Stimulated activated naive B cell treated with anti-CD40 and anti-IgM and Interleukin-4, amounts not matched to agents 10 μg/mL and 1 μg/mL and 100 μg/mL, for 72 hours (primary cell): ENCODE data around the gene IGFBP6.
A peak's percentile ranks its signal among the peaks of the same experiment; 100 is the strongest.

Experiments used
- ATAC-seq, 2 donors: fragments of 150-1000 bp; cut with Tn5 transposase; replicated peaks; 2 replicates each; pipeline ENCODE4 v1.10.0; 2021; ENCODE audit warnings: moderate library complexity in 1 of 2
- DNase-seq: peaks from one replicate; pipeline ENCODE4 v3.0.0; 2021
- H3K27ac Mint-ChIP-seq: one replicate; pipeline ENCODE4 v1.8.0; 2022; ENCODE audit warnings: mild to moderate bottlenecking, mixed read lengths
- H3K27me3 Mint-ChIP-seq, 2 donors: one replicate each; pipeline ENCODE4 v1.8.0; 2022; ENCODE audit warnings: mixed read lengths in 2 of 2
- H3K36me3 Mint-ChIP-seq, 2 donors: one replicate each; pipeline ENCODE4 v1.8.0; 2022; ENCODE audit warnings: mixed read lengths in 2 of 2, mild to moderate bottlenecking in 1 of 2
- H3K4me1 Mint-ChIP-seq, 2 donors: one replicate each; pipeline ENCODE4 v1.8.0; 2022; ENCODE audit warnings: mixed read lengths in 2 of 2, mild to moderate bottlenecking in 1 of 2
- H3K4me3 Mint-ChIP-seq, 2 donors: one replicate each; pipeline ENCODE4 v1.8.0; 2022; ENCODE audit warnings: mild to moderate bottlenecking in 2 of 2, mixed read lengths in 2 of 2, moderate library complexity in 1 of 2
- H3K9me3 Mint-ChIP-seq, 2 donors: one replicate each; pipeline ENCODE4 v1.8.0; 2022; ENCODE audit warnings: mixed read lengths in 2 of 2, mild to moderate bottlenecking in 1 of 2

IGFBP6 gene

DNA sequence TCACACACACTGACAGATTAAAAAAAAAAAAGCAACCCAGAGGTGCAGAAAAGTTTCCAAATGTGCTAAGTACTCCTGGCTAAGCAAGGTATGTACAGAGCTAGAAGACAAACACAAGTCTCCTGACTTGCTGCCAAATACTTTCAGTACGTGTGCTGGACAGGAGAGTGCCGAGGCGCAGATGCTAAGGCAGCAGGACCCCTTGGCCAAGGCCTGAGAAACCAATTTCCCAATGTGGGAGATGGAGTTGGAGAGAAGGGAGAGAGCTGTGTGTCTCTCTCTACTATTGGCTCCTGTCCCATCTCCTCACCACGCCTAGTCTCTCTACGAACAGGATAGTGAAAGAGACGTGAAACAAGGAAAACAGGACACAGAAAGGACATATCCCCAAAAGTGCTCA lies 23.6 kb upstream of the IGFBP6 start:
- no peak for ATAC-seq
- Mint-ChIP-seq H3K27me3 (no peaks in the 10 kb centered on the region), H3K27ac (peak overlapping the region; percentile 25), H3K4me1 (peaks cover 40 to 53% of the 10 kb centered on the region in 2 donors), H3K4me3 (no peak overlapping the region), H3K36me3 (peaks cover 37 to 72% of the 10 kb centered on the region in 2 donors), H3K9me3 (no peaks in the 10 kb centered on the region)
- DNase-seq: no peak

- no peak for ATAC-seq
- peaks cover 37 to 69% of the 10 kb centered on the region in 2 donors for H3K36me3 Mint-ChIP-seq
These were observed 23.0 kb upstream of the IGFBP6 start for GRCh38 chr12:53074283-53074998.

GRCh38 chr12:53074999-53075370 lies 22.5 kb upstream of the IGFBP6 start:
- no peak overlapping the region for H3K4me3 Mint-ChIP-seq
- DNase-seq (no peak), ATAC-seq (no peak)
- H3K27ac Mint-ChIP-seq: peak overlapping the region; percentile 84
- no peaks in the 10 kb centered on the region for H3K27me3 Mint-ChIP-seq
- H3K9me3 Mint-ChIP-seq: no peaks in the 10 kb centered on the region
- peaks cover 42 to 58% of the 10 kb centered on the region in 2 donors for H3K4me1 Mint-ChIP-seq
- peaks cover 37 to 67% of the 10 kb centered on the region in 2 donors for H3K36me3 Mint-ChIP-seq

More at GRCh38 chr12:53074283-53074998, 23.0 kb upstream of the IGFBP6 start:
- DNase-seq: no peak
- Mint-ChIP-seq H3K27ac (peak overlapping the region; percentile 75), H3K4me3 (no peak overlapping the region), H3K4me1 (peaks cover 39 to 53% of the 10 kb centered on the region in 2 donors), H3K9me3 (no peaks in the 10 kb centered on the region), H3K27me3 (no peaks in the 10 kb centered on the region)

- Mint-ChIP-seq H3K27me3 (no peaks in the 10 kb centered on the region), H3K27ac (no peak overlapping the region), H3K4me1 (peaks cover 39 to 68% of the 10 kb centered on the region in 2 donors), H3K9me3 (no peaks in the 10 kb centered on the region), H3K36me3 (peaks cover 37 to 53% of the 10 kb centered on the region in 2 donors), H3K4me3 (no peak overlapping the region)
- ATAC-seq (no peak), DNase-seq (no peak)
These were observed 21.0 kb upstream of the IGFBP6 start for GRCh38 chr12:53076461-53076860.

- peaks cover 32 to 47% of the 10 kb centered on the region in 2 donors for H3K36me3 Mint-ChIP-seq
- no peaks in the 10 kb centered on the region for H3K9me3 Mint-ChIP-seq
- H3K4me3 Mint-ChIP-seq: peak overlapping the region; percentile 41 to 94
- no peaks in the 10 kb centered on the region for H3K27me3 Mint-ChIP-seq
- H3K4me1 Mint-ChIP-seq: peaks cover 36 to 64% of the 10 kb centered on the region in 2 donors
- H3K27ac Mint-ChIP-seq: no peak overlapping the region
- DNase-seq (no peak), ATAC-seq (no peak)
These were observed 20.4 kb upstream of the IGFBP6 start for GRCh38 chr12:53077030-53077429.

- Mint-ChIP-seq H3K27me3 (no peaks in the 10 kb centered on the region), H3K27ac (peak overlapping the region; percentile 94), H3K4me1 (peaks cover 27 to 49% of the 10 kb centered on the region in 2 donors), H3K4me3 (peak overlapping the region; percentile 94 to 96), H3K36me3 (peaks cover 23 to 33% of the 10 kb centered on the region in 2 donors), H3K9me3 (no peaks in the 10 kb centered on the region)
- no peak for DNase-seq
- ATAC-seq: peak; percentile 45 to 46
These were observed 18.8 kb upstream of the IGFBP6 start for GRCh38 chr12:53078425-53079225.

DNA sequence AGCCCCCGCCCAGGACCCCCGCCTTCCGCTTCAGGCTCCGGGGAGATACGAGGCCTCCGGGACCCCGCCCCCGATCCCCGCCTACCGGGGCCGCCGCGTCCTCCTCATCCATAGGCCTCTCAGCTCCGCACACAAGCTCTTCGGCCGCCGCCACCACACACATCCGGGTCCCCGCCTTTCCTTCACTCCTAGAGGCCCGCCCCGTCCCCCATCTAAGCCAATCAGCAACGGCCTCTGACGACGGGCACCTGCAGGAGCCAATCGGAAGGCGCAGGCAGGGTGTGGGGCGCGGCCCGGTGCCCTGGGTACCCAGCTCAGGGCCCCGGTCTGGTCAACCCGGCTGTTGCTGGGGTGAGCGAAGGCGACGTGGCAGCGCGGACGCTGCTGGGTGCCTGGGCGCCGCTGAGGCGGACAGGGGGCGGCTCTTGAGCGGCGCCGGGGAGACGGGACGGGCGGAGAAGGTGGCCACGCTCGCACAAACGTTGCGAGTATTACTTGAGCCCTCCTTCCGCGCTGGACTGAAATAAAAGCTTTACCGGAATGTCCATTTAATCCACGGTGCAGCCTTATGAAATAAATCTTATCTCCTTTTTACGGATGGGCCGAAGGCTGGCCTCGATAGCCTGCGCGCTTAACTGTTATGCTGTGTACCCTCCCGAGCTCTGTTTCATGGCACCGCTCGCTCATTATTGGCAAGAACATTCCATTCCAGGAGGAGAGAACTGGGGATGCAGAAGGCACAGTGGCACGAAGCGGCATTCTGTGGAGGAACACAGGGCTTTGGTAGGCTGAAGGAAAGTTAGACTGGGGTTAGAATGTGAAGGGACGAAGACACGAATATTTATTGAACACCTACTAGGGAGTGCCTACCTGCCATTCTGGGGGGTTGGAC lies 18.0 kb upstream of the IGFBP6 start, which contains the start of gene SPRYD3:
Gene SPRYD3 (minus strand): TSS at position 165 of the 892 bp plus-strand sequence. CDS start 57 bp downstream, at position 108.
- DNase-seq (peak; percentile 97), ATAC-seq (peak; percentile 99)
- Mint-ChIP-seq H3K36me3 (peaks cover 15 to 25% of the 10 kb centered on the region in 2 donors), H3K27me3 (no peaks in the 10 kb centered on the region), H3K27ac (peak within 1 kb of the TSS; percentile 94), H3K4me3 (peak within 1 kb of the TSS; percentile 94 to 96), H3K4me1 (peaks cover 23 to 43% of the 10 kb centered on the region in 2 donors), H3K9me3 (no peaks in the 10 kb centered on the region)

- H3K9me3 Mint-ChIP-seq: no peaks in the 10 kb centered on the region
- DNase-seq (no peak), ATAC-seq (no peak)
- H3K27ac Mint-ChIP-seq: no peak overlapping the region
- H3K36me3 Mint-ChIP-seq: peaks cover 0 to 1% of the 10 kb centered on the region in 2 donors
- no peak overlapping the region for H3K4me3 Mint-ChIP-seq
- H3K27me3 Mint-ChIP-seq: peaks cover 8 to 11% of the 10 kb centered on the region in 2 donors
- peaks cover 8 to 18% of the 10 kb centered on the region in 2 donors for H3K4me1 Mint-ChIP-seq
These were observed 14.8 kb upstream of the IGFBP6 start for GRCh38 chr12:53082637-53083175.

DNA sequence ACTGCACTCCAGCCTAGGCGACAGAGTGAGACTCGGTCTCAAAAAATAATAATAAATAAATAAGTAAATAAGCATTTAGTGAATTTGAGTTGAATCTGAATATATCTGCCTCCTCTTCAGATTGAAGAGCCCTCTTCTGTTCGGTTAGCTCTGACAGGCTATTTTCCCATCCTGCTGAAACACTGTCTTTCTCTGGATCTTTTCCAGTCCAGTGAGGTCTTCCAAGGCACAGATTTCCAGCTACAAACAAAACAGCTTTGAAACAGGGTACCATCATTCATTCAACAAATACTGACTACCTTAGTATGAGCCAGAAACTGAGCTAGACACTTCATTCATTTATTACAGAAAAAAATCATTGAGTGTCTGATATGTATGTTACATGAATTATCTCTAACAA lies 11.1 kb upstream of the IGFBP6 start:
- Mint-ChIP-seq H3K36me3 (no peaks in the 10 kb centered on the region), H3K4me1 (no peaks in the 10 kb centered on the region), H3K27me3 (peaks cover 11 to 14% of the 10 kb centered on the region in 2 donors), H3K4me3 (no peak overlapping the region), H3K27ac (no peak overlapping the region), H3K9me3 (no peaks in the 10 kb centered on the region)
- ATAC-seq (no peak), DNase-seq (no peak)

DNA sequence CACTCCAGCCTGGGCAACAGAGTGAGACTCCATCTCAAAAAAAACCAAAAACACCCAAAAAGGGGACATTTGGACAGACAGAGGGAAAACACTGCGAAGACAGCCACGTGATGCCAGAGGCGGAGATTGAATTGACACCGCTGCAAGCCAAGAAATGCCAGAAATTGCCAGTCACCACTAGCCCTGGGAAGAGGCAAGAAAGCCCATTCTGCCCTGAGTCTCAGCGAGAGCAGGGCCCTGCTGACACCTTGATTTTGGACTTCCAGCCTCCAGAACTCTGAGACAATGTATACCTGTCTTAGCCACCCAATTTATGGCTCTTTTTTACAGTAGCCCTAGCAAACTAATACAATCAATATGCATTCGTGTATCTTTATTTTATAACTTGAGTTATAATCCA lies 7.4 kb upstream of the IGFBP6 start:
- no peaks in the 10 kb centered on the region for H3K9me3 Mint-ChIP-seq
- DNase-seq (no peak), ATAC-seq (no peak)
- H3K27me3 Mint-ChIP-seq: peaks cover 14 to 22% of the 10 kb centered on the region in 2 donors
- no peak overlapping the region for H3K27ac Mint-ChIP-seq
- H3K4me1 Mint-ChIP-seq: peaks cover 1 to 8% of the 10 kb centered on the region in 2 donors
- H3K4me3 Mint-ChIP-seq: no peak overlapping the region
- no peaks in the 10 kb centered on the region for H3K36me3 Mint-ChIP-seq

GRCh38 chr12:53090554-53090953 lies 6.9 kb upstream of the IGFBP6 start:
- peaks cover 12 to 24% of the 10 kb centered on the region in 2 donors for H3K27me3 Mint-ChIP-seq
- peaks cover 1 to 8% of the 10 kb centered on the region in 2 donors for H3K4me1 Mint-ChIP-seq
- no peaks in the 10 kb centered on the region for H3K36me3 Mint-ChIP-seq
- DNase-seq (no peak), ATAC-seq (no peak)
- H3K27ac Mint-ChIP-seq: no peak overlapping the region
- H3K4me3 Mint-ChIP-seq: no peak overlapping the region
- no peaks in the 10 kb centered on the region for H3K9me3 Mint-ChIP-seq

DNA sequence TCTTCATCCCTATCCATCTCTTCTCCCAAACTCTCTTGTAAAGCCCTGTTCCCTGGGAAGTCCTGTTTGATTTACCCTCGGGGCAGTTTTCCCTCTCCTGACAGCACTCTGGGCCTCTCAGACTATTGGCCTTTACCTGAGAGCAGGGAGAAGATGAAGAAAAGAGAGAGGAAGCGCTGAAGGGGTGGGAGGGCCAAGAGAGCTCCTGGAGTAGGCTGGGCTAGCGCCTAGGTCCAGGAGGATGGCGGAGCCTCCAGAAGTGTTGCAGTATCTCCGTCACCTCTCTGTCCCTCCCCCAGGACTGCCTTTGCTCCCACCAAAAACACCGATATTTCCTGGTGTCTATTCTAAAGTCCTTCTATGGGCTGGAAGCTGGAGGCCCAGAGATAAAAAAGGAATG lies 5.7 kb upstream of the IGFBP6 start:
- DNase-seq (no peak), ATAC-seq (no peak)
- Mint-ChIP-seq H3K27me3 (peaks cover 15 to 27% of the 10 kb centered on the region in 2 donors), H3K27ac (no peak overlapping the region), H3K36me3 (no peaks in the 10 kb centered on the region), H3K4me1 (peaks cover 1 to 8% of the 10 kb centered on the region in 2 donors), H3K9me3 (no peaks in the 10 kb centered on the region), H3K4me3 (no peak overlapping the region)

- Mint-ChIP-seq H3K27me3 (peaks cover 33 to 35% of the 10 kb centered on the region in 2 donors), H3K9me3 (no peaks in the 10 kb centered on the region), H3K4me3 (no peak overlapping the region), H3K4me1 (peaks cover 17 to 29% of the 10 kb centered on the region in 2 donors), H3K27ac (peak overlapping the region; percentile 26), H3K36me3 (no peaks in the 10 kb centered on the region)
- DNase-seq (no peak), ATAC-seq (peak; percentile 49 to 58)
These were observed 3.6 kb upstream of the IGFBP6 start for GRCh38 chr12:53093777-53094393.
